Inflammatory macrophage treated with lipopolysaccharide for 4 hours (primary cell): ENCODE results near the gene FNDC1.

Source experiments
- DNase-seq: peaks from one replicate; pipeline ENCODE4 v3.0.0-alpha.2; 2020

FNDC1 gene

DNA sequence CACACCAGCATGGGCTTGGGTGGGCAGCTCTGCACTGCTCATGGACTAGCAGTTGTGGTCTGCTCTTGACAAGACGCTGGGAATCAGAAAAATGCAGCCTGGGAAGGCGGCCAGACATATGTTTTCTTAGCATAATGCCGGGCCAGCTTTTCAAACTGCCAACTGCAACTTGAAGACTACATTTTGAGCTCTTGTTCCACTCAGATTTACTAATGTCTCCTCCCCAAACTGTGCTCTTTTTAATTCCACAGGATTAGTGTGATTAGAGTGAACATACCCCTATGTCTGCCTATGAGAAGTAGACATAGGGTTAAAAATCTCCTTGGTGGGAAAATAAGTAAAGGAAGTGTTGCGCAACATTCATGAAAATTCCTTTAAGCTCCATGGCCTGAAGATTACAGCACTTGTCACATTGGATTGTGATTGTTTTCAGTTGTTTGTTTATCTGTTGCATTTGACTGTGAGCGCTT is 5.3 kb upstream of the FNDC1 start:
- DNase-seq = no peak

- DNase-seq = no peak
Observed at GRCh38 chr6:159168536-159169192, 536 bp upstream of the FNDC1 start.

DNA sequence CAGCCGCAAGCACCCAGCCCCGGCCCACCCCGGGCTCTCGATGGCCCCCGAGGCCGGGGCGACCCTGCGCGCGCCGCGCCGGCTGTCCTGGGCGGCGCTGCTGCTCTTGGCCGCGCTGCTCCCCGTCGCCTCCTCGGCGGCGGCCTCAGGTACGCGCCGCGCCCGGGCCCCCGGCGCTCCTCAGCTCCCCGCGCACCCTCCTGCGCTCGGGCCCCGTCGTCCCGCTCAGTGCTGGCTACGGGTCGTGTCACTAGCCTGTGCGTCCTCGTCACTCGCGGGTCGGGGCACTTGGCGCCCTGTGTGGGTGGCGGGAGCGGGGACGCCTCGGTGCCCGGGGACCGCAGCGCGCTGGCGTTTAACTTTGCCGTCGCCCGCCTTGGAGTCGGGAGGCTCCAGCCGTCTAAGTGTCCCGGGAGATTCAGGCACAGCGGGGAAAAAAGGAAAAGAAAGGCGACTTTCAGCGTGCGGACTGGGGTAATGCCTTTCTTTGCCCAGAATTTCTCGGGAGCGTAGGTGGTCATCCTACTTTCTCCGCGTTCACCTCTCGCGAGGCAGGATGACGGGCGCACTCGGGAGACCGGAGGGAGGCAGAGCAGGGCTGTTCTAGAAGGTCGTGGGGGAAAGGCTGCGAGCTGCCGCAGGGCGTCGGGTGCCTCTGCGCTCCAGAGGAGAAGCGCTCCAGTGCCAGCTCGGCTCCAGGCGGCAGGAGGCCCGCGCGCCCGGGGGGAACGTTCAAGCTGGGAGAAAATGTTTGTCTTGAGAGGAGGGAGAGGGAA is 545 bp downstream of the FNDC1 start:
- no peak for DNase-seq

DNA sequence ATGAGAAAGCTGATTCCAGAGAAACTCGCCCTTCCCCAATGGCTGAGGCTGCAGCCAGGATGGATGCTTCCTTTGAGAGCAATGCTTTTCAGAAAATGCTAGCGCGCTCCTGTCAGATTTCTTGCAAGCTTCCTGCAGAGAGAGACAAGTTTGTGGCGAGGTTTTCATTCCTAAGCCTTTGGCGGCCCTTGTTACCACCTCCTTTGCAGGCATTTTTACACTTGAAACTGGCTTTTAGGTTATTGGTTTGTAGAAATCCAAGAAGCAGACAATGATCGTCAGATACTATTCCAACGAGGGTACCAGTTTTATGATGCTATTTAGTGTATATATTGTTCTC is 1.1 kb downstream of the FNDC1 start:
- DNase-seq = no peak

DNA sequence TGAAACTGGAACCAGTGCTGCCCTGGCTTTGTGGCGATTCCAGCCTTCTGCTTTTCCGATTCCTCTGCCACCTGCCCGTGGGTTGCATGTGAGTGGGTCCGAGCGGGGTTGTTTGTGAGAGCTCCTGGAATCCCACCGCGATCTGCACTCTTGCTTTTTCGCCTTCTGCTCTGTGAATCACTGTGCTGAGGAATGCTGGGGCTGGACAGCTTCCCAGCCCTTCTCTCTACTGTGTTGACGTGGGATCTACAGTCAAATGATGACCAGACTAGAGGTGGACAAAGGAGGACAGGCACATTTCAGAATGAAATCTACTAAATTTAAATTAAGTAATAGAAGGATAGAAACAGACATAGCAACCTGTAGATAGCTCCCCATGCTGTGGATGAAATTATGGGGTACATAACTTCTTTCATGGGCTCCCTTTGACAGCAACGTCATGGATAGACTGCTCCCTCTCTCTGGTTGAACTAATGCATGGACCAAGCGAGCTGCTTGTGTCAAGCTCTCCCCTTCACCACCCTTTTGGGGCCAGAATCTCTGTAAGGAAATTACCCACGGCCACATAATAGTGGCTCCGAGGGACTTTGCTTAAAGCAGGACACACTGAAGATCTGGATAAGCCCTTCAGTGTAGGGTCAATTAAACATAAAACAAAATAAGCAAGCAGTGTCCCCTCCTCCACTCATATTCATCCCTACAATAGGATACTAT is 2.0 kb downstream of the FNDC1 start:
- DNase-seq = no peak

GRCh38 chr6:159172091-159172491 is 2.9 kb downstream of the FNDC1 start:
- DNase-seq = no peak

DNA sequence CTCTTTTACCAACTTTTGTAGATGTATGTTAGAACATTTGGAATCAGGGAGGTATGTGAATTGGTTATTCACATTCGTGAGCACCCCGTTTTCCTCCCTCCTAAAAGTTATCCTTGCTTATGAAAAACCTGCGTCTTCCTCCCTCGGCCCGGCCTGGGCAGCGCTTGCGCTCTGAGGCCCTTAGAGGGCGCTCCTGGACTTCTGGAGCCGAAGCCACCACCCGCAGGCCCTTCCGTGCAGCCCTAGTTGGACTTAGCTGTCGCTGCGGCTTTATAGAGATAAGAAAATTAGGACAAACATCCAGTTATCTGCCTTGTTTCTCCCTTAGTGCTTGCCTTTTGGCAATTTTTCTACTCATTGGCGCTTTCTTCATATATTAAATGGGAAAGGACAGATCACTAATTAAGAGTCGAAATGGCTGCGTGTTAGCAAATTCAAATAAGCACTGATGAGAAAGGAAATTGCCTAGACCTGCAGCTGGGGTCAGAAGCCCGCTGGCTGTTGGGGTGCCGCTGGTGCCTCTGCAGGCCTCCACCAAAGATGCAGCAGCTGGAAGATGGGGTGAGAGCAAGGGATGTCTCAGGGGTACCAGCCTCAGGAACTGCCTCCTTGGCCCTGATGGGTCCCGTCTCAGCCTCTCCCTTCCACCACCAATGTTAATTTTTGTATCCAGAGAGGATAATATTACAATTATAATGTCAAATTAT is 5.2 kb downstream of the FNDC1 start:
- DNase-seq = peak; percentile 66

DNA sequence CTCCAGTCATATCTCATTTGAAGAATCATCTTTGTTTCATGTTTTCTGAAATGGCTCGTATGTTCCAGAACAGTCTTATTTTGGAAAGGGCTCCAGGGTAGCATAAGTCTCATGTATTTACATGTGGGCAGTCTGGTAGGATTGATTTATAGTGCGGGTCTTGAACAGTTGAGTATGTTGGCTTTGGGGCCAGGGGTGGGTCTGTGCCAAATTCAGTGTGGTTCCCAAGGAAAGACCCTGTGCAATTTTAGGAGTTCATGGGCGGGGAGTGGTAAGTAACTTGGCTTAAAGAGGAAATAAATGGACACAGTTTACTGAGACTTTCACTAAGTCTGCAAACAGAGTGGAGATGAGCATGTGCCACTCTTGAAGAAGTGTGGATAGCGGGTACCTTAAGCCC is 7.7 kb downstream of the FNDC1 start:
- DNase-seq = no peak

DNA sequence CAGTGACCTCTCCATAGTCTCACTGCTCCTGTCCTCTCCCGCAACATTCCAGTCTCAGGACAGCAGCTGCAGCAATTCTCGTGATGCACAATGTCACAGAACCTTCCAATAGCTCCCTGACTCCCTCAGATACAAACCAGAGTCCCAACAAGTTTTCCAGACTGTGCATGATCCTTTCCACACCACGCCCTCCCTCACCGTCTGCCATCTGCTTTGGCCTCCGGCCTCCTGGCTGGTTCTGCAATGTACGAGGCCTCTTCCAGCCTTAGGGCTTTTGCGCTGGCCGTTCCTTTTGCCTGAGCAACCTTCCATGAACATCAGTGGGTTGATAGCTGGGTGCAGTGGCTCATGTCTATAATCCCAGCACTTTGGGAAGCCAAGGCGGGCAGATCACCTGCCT is 9.6 kb downstream of the FNDC1 start:
- no peak for DNase-seq

- no peak for DNase-seq
Observed at GRCh38 chr6:159180001-159180400, 10.8 kb downstream of the FNDC1 start.

- DNase-seq = no peak
Observed at GRCh38 chr6:159181914-159182313, 12.7 kb downstream of the FNDC1 start.

DNA sequence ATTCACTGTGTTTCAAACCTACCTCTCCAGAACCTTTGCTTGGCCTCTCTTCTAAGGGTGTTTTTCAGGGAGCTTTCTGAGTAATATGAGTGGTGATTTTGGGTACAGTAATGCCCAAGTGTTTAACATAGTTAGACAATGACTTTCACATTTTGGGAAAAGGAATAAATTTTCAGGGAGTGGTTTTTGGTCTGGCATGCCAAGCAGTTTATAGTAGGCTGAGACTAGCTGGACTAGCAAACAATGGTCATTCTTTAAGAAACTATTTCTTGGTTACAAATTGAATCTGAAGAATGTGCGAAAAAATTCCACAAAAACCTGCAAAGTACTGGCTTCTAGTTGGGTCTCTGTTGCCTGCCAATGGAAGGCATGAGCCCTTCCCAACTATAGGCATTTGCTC is 15.4 kb downstream of the FNDC1 start:
- no peak for DNase-seq

- no peak for DNase-seq
Observed at GRCh38 chr6:159190460-159190859, 21.3 kb downstream of the FNDC1 start.

DNA sequence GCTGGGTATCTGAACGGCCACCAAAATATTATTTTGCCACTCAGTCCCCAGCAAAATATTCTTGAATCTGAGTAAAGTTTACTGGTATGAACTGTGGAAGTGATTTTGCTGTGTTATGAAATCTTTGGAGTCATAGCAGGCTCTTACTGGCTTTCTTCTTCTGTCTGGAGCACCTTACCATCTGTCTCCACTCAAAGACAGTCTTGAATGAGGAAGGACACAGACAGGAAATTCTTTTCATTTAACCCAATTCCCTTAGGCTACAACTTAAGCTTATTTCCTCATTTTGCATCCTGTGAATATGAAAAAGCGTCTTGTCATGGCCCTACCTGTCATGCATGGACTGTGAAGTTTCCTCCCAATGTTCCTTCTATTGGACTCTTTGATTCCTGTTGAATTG is 24.7 kb downstream of the FNDC1 start:
- DNase-seq = no peak

DNA sequence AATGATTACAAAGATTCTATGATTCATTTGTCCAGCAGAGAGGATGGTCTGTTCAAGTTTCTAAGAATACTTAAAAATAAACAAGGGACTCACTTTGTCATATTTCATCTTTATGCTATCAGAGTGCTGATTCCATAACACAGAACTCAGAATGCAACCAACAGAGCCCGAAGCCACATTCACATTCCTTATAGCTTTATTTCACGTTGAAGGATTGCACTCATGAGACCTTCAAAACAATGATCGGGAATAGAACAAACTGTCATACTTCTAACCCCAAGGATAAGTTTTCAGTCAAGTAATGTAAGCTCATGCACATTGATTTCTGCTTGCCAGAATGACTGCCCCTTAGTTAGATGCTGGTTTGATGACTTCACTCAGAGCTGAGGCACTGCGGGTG is 25.2 kb downstream of the FNDC1 start:
- DNase-seq = no peak

GRCh38 chr6:159196430-159196975 is 27.3 kb downstream of the FNDC1 start:
- peak; percentile 62 for DNase-seq

GRCh38 chr6:159197251-159197650 is 28.1 kb downstream of the FNDC1 start:
- DNase-seq = no peak

GRCh38 chr6:159201336-159201735 is 32.1 kb downstream of the FNDC1 start:
- DNase-seq = peak; percentile 64

GRCh38 chr6:159203304-159204005 is 34.3 kb downstream of the FNDC1 start:
- DNase-seq = no peak

- no peak for DNase-seq
Observed at GRCh38 chr6:159204605-159205004, 35.4 kb downstream of the FNDC1 start.

- DNase-seq = no peak
Observed at GRCh38 chr6:159212028-159212427, 42.8 kb downstream of the FNDC1 start.

DNA sequence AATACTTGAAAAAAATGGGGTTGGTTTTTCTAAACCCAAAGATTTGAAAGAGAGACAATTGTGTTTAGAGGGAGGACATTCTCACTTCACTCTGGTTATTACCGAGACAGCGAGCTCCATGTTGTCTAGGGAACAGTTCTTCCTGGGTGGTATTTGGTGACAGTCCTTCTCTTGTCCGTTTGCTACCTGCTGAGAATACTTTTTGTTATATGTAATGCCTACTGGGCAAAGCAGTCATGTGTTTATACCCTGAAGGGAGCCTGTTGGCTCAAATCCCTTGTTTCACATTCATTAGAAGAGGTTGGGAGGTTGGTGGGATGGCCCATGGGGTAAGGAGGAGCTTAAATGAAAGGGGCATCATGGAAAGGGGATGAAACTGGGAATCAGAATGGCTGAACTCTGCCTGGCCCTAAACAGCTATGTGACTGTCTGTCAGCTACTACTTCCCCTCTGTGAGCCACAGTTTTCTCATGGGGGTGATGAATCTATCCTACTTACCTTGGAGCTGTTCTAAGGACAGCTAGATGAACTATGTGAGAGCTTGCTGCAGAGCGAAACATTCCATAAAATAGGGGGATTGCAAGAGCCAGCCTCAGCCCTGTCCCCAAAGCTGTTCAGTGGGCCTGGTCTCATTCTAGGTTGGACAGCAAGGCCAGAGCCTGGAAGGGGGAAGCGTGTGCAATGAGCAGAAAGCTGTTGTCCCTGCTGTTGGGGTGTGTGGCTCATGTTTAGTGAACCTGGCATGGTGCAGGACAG is 43.5 kb downstream of the FNDC1 start:
- DNase-seq = no peak
